Smooth muscle cell (in vitro differentiated cells): ENCODE results near the gene IL20. TPM values are rescaled to one million over a fixed set of nuclear protein-coding genes. Genes with fewer than 3 reads are reported as not detected.

ENCODE experiments used
- DNase-seq: peaks from one replicate; lab custom pipeline; 2025; ENCODE audit not compliant: unreplicated experiment; lab: John Stamatoyannopoulos, UW
- H2AFZ ChIP-seq: fragments of 200-600 bp; sonication (generic); 2 replicates; pipeline ENCODE4 v1.6.0; 2016; ENCODE audit warnings: antibody characterized with exemption, low read depth, mild to moderate bottlenecking
- H3F3A ChIP-seq: fragments of 200-600 bp; sonication (generic); 2 replicates; pipeline ENCODE4 v1.6.0; 2017; ENCODE audit warnings: antibody characterized with exemption, low read depth
- H3K27ac ChIP-seq: fragments of 200-600 bp; sonication (generic); 2 replicates; pipeline ENCODE4 v1.5.1; 2016; ENCODE audit warnings: low read depth, mild to moderate bottlenecking
- H3K27me3 ChIP-seq: fragments of 200-600 bp; sonication (generic); 2 replicates; pipeline ENCODE4 v1.6.1; 2016; ENCODE audit warnings: low read depth, mild to moderate bottlenecking
- H3K36me3 ChIP-seq: fragments of 200-600 bp; sonication (generic); 2 replicates; pipeline ENCODE4 v1.5.1; 2016; ENCODE audit warnings: low read depth
- H3K4me1 ChIP-seq: fragments of 200-600 bp; sonication (generic); 2 replicates; pipeline ENCODE4 v1.5.1; 2016; ENCODE audit warnings: low read depth
- H3K4me2 ChIP-seq: fragments of 200-600 bp; sonication (generic); 2 replicates; pipeline ENCODE4 v1.6.0; 2016; ENCODE audit warnings: mild to moderate bottlenecking
- H3K4me3 ChIP-seq: fragments of 200-600 bp; sonication (generic); 2 replicates; pipeline ENCODE4 v1.5.1; 2016; ENCODE audit warnings: mild to moderate bottlenecking
- H3K79me2 ChIP-seq: fragments of 200-600 bp; sonication (generic); 2 replicates; pipeline ENCODE4 v1.6.0; 2016; ENCODE audit warnings: low read depth, mild to moderate bottlenecking
- H3K9ac ChIP-seq: fragments of 200-600 bp; sonication (generic); 2 replicates; pipeline ENCODE4 v1.6.0; 2016; ENCODE audit warnings: low read depth
- H3K9me3 ChIP-seq: fragments of 200-600 bp; sonication (generic); replicated peaks from 2 replicates; pipeline ENCODE4 v1.5.1; 2016; ENCODE audit warnings: low read depth
- H4K20me1 ChIP-seq: fragments of 200-600 bp; sonication (generic); 2 replicates; pipeline ENCODE4 v1.6.0; 2016; ENCODE audit warnings: low read depth
- CTCF ChIP-seq: fragments of 200-600 bp; sonication (generic); IDR thresholded peaks from 2 replicates; pipeline ENCODE4 v1.5.1; 2017; ENCODE audit warnings: borderline replicate concordance, mild to moderate bottlenecking, antibody characterized with exemption; ENCODE audit not compliant: insufficient read depth, poor library complexity, severe bottlenecking
- WGBS: methylation state at CpG from one replicate; pipeline ENCODE4 v1.1.7; 2016; ENCODE audit warnings: low lambda C conversion rate; 5-methylcytosine and 5-hydroxymethylcytosine counted together
- polyA plus RNA-seq: library from polyadenylated mRNA; unstranded; fragments of >200 nt; fragmentation: Nextera tagmentation; extraction: Ambion mirVana; gene quantifications from 2 replicates; pipeline ENCODE4 v1.2.1, GENCODE V29; 2016
- total RNA-seq: library from RNA; depleted of rRNA; stranded (reverse); fragments of >200 nt; gene quantifications from 2 replicates; pipeline ENCODE4 v1.2.3, GENCODE V29; 2014

The IL20 gene
- total and polyA plus RNA-seq, 2 experiments from 2014 or later, result not detected

GRCh38 chr1:206839857-206840256 is 25.6 kb upstream of the IL20 start:
- 38% methylated on average over 7 of the region's 7 CpGs for WGBS
- Histone ChIP-seq H3K9me3 (no peaks in the 10 kb centered on the region), H3K27ac (peak overlapping the region; percentile 48), H3K4me2 (peak overlapping the region; percentile 4), H3K9ac (no peak overlapping the region), H2AFZ (peak overlapping the region; percentile 38), H3K79me2 (no peaks in the 10 kb centered on the region), H4K20me1 (no peaks in the 10 kb centered on the region), H3K27me3 (no peaks in the 10 kb centered on the region), H3K4me3 (no peak overlapping the region), H3K4me1 (no peaks in the 10 kb centered on the region), H3K36me3 (no peaks in the 10 kb centered on the region), H3F3A (no peaks in the 10 kb centered on the region)
- TF ChIP-seq CTCF, result no peak
- no peak for DNase-seq

- no peaks in the 10 kb centered on the region for H3K4me1 ChIP-seq
- H2AFZ ChIP-seq, result no peak overlapping the region
- no peaks in the 10 kb centered on the region for H3K79me2 ChIP-seq
- TF ChIP-seq CTCF, result no peak
- no peaks in the 10 kb centered on the region for H3K36me3 ChIP-seq
- no peak overlapping the region for H3K9ac ChIP-seq
- no peaks in the 10 kb centered on the region for H3K27me3 ChIP-seq
- H3K4me3 ChIP-seq, result no peak overlapping the region
- no peaks in the 10 kb centered on the region for H3F3A ChIP-seq
- no peaks in the 10 kb centered on the region for H3K9me3 ChIP-seq
- WGBS, result 93% methylated on average over 7 of the region's 7 CpGs
- no peak overlapping the region for H3K4me2 ChIP-seq
- no peak overlapping the region for H3K27ac ChIP-seq
- H4K20me1 ChIP-seq, result no peaks in the 10 kb centered on the region
- no peak for DNase-seq
These were observed 23.7 kb upstream of the IL20 start for GRCh38 chr1:206841609-206842323.

GRCh38 chr1:206842854-206843253 is 22.6 kb upstream of the IL20 start:
- Histone ChIP-seq H3K36me3 (no peaks in the 10 kb centered on the region), H3K4me3 (no peak overlapping the region), H3K79me2 (no peaks in the 10 kb centered on the region), H3K9me3 (no peaks in the 10 kb centered on the region), H3K27me3 (no peaks in the 10 kb centered on the region), H3K9ac (no peak overlapping the region), H3F3A (no peaks in the 10 kb centered on the region), H3K27ac (no peak overlapping the region), H3K4me1 (no peaks in the 10 kb centered on the region), H3K4me2 (no peak overlapping the region), H2AFZ (no peak overlapping the region), H4K20me1 (no peaks in the 10 kb centered on the region)
- no peak for TF ChIP-seq CTCF
- DNase-seq, result no peak

GRCh38 chr1:206843626-206844025 is 21.8 kb upstream of the IL20 start:
- Histone ChIP-seq H3K27me3 (no peaks in the 10 kb centered on the region), H3K9me3 (no peaks in the 10 kb centered on the region), H3K9ac (no peak overlapping the region), H3K4me3 (no peak overlapping the region), H3K27ac (no peak overlapping the region), H3F3A (no peaks in the 10 kb centered on the region), H2AFZ (no peak overlapping the region), H3K4me2 (no peak overlapping the region), H4K20me1 (no peaks in the 10 kb centered on the region), H3K79me2 (no peaks in the 10 kb centered on the region), H3K4me1 (no peaks in the 10 kb centered on the region), H3K36me3 (no peaks in the 10 kb centered on the region)
- TF ChIP-seq CTCF, result no peak
- 92% methylated on average over 4 of the region's 4 CpGs for WGBS
- DNase-seq, result no peak
